ENCODE measurements around the gene MEGF8. TPM values are rescaled to one million over a fixed set of nuclear protein-coding genes. Genes with fewer than 3 reads are reported as not detected.

The MEGF8 gene
- total RNA-seq, 4 donors from 2014 or later: 12.5 to 150 (median 35.7) TPM

DNA sequence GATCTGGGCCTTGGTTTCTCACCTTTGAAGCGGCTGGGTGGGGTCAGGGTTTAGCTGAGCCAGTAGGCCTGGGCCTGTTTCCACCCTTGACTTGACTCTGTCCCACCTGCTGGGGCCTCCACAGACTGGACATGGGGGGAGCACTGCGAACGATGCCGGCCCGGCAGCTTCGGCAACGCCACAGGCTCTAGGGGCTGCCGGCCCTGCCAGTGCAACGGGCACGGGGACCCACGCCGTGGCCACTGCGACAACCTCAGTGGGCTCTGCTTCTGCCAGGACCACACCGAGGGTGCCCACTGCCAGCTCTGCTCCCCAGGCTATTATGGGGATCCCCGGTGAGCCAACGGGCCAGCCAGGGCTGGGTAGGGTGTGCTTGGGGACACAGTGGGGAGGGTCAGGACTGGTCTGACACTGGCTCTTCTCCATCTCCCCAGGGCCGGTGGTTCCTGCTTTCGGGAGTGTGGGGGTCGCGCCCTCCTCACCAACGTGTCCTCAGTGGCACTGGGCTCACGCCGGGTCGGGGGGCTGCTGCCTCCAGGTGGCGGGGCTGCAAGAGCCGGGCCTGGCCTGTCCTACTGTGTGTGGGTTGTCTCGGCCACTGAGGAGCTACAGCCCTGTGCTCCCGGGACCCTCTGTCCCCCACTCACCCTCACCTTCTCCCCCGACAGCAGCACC is 28.0 kb downstream of the MEGF8 start:
- intact Hi-C loops (cut with DNase I): no loop called here

DNA sequence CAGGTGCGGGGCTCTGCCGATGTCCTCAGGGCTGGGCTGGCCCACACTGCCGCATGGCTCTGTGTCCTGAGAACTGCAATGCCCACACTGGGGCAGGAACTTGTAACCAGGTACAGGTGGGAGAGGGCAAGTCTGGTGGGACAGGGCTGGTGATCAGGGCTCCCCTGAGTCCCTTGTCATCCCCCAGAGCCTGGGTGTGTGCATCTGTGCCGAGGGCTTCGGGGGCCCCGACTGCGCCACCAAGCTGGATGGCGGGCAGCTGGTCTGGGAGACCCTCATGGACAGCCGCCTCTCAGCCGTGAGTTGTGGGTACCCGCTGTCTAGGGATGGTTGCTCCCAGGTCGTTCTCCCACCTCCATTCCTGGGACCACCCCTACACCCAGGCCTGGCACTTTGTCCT is 30.5 kb downstream of the MEGF8 start:
- H3K27me3 ChIP-seq: no peaks in the 10 kb centered on the region
- no peak overlapping the region for H3K27ac ChIP-seq
- no peaks in the 10 kb centered on the region for H3K9me3 ChIP-seq
- 94 to 97% methylated on average over 6 to 8 of the region's 12 CpGs for WGBS, 2 donors
- no peak overlapping the region for H3K4me3 ChIP-seq (replicated peaks in 1 of 3)
- peaks cover 18% of the 10 kb centered on the region in 2 donors for H3K36me3 ChIP-seq
- intact Hi-C loops (cut with DNase I): no loop called here
- H3K4me1 ChIP-seq: peaks cover 0 to 6% of the 10 kb centered on the region in 2 donors
- DNase-seq: no peak
- no peak for TF ChIP-seq POLR2A (IDR thresholded peaks at IDR 0.05)
- TF ChIP-seq, protein P1, sequence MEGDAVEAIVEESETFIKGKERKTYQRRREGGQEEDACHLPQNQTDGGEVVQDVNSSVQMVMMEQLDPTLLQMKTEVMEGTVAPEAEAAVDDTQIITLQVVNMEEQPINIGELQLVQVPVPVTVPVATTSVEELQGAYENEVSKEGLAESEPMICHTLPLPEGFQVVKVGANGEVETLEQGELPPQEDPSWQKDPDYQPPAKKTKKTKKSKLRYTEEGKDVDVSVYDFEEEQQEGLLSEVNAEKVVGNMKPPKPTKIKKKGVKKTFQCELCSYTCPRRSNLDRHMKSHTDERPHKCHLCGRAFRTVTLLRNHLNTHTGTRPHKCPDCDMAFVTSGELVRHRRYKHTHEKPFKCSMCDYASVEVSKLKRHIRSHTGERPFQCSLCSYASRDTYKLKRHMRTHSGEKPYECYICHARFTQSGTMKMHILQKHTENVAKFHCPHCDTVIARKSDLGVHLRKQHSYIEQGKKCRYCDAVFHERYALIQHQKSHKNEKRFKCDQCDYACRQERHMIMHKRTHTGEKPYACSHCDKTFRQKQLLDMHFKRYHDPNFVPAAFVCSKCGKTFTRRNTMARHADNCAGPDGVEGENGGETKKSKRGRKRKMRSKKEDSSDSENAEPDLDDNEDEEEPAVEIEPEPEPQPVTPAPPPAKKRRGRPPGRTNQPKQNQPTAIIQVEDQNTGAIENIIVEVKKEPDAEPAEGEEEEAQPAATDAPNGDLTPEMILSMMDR (IDR thresholded peaks at IDR 0.05): no peak

More for the DNA sequence above, 28.0 kb downstream of the MEGF8 start:
- Histone ChIP-seq H3K36me3 (peaks cover 18% of the 10 kb centered on the region in 2 donors), H3K4me3 (replicated peaks in 1 of 3) (no peak overlapping the region), H3K9me3 (no peaks in the 10 kb centered on the region), H3K4me1 (no peaks in the 10 kb centered on the region), H3K27me3 (no peaks in the 10 kb centered on the region), H3K27ac (no peak overlapping the region)
- 94 to 95% methylated on average over 13 to 24 of the region's 29 CpGs for WGBS, 2 donors
- DNase-seq: no peak
- TF ChIP-seq, protein P1 (IDR thresholded peaks at IDR 0.05): no peak
- no peak for TF ChIP-seq POLR2A (IDR thresholded peaks at IDR 0.05)

DNA sequence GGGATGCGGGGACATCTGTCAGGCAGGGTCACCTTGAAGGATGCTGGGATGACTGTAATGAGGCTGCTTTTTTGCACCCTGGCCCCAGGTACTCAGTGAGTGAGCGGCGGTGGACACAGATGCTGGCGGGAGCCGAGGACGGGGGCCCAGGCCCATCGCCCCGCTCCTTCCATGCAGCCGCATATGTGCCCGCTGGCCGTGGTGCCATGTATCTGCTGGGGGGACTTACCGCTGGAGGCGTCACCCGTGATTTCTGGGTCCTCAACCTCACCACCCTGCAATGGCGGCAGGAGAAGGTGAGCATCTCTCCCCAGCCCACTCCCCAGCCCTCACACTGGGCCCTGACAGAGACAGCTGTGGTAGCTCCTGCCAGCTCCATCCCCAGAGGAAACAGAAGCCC is 31.3 kb downstream of the MEGF8 start:
- Histone ChIP-seq H3K4me1 (peaks cover 3 to 12% of the 10 kb centered on the region in 2 donors), H3K27ac (no peak overlapping the region), H3K9me3 (no peaks in the 10 kb centered on the region), H3K36me3 (peaks cover 18% of the 10 kb centered on the region in 2 donors), H3K27me3 (no peaks in the 10 kb centered on the region), H3K4me3 (replicated peaks in 1 of 3) (no peak overlapping the region)
- 97 to 100% methylated on average over 1 to 15 of the region's 15 CpGs for whole genome bisulfite sequencing, 2 donors
- intact Hi-C loops (cut with DNase I): no loop called here
- no peak for TF ChIP-seq POLR2A (IDR thresholded peaks at IDR 0.05)
- TF ChIP-seq, protein P1 (IDR thresholded peaks at IDR 0.05): no peak
- DNase-seq: no peak

DNA sequence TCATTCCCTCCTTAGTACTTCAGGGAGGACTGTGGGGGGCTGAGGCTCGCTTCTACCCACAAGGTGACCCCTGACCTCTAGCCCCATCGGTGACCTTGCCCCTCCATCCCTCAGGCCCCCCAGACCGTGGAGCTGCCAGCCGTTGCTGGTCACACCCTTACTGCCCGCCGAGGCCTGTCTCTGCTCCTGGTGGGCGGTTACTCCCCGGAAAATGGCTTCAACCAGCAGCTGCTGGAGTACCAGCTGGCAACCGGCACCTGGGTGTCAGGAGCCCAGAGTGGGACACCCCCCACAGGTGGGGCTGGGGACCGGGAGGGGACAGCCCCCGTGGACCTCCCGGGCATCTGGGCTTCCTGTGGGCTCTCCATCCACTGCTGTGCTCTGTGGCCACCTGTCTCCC is 31.9 kb downstream of the MEGF8 start:
- Histone ChIP-seq H3K36me3 (peaks cover 18% of the 10 kb centered on the region in 2 donors), H3K27me3 (no peaks in the 10 kb centered on the region), H3K4me1 (peaks cover 4 to 16% of the 10 kb centered on the region in 2 donors), H3K4me3 (replicated peaks in 1 of 3) (no peak overlapping the region), H3K27ac (no peak overlapping the region), H3K9me3 (no peaks in the 10 kb centered on the region)
- WGBS, 2 donors: 89 to 100% methylated on average over 3 to 12 of the region's 12 CpGs
- no peak for TF ChIP-seq POLR2A (IDR thresholded peaks at IDR 0.05)
- TF ChIP-seq, protein P1 (IDR thresholded peaks at IDR 0.05): no peak
- intact Hi-C loops (cut with DNase I): no loop called here
- no peak for DNase-seq

DNA sequence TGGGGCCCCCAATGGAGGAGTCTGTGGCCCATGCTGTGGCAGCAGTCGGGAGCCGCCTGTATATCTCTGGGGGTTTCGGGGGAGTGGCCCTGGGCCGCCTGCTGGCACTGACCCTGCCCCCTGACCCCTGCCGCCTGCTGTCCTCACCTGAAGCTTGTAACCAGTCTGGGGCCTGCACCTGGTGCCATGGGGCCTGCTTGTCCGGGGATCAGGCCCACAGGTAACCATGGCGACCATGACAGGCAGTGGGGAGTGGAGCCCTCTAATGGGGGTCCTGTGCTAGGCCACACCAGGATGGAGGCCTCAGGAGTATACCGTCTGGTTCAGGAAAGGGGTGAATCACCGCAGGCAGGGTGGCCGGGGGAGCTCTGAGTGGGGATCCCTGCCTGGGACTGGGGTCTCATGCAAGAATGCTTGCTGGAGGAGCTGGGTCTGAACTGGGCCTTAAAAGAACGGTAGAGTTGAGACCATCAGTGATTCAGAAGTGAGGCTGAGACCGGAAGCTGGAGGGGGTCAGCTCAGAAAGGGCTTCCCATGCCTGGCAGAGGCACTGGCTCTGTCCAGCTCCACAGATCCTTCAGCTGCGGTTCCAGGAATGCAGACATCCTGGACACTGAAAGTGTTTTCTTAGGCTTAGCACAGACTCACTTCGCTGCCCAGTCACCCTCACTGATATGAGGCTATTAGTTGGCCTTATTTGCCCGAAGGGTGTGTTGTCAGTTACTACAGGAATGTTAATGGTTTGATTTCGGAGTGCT is 35.5 kb downstream of the MEGF8 start:
- DNase-seq: peak; percentile 71 to 80
- no peaks in the 10 kb centered on the region for H3K9me3 ChIP-seq
- intact Hi-C loops (cut with DNase I): no loop called here
- H3K36me3 ChIP-seq: peaks cover 14 to 27% of the 10 kb centered on the region in 2 donors
- 63 to 79% methylated on average over 11 to 13 of the region's 16 CpGs for WGBS, 2 donors
- peaks cover 4 to 22% of the 10 kb centered on the region in 2 donors for H3K4me1 ChIP-seq
- peak overlapping the region in 2 of 3 donors; percentile 43 to 63 for H3K27ac ChIP-seq
- no peaks in the 10 kb centered on the region for H3K27me3 ChIP-seq
- no peak for TF ChIP-seq POLR2A (IDR thresholded peaks at IDR 0.05)
- TF ChIP-seq, protein P1 (IDR thresholded peaks at IDR 0.05): no peak
- H3K4me3 ChIP-seq (replicated peaks in 1 of 3): no peak overlapping the region
